ENCODE data around the gene SEMA6C. TPM values are rescaled to one million over a fixed set of nuclear protein-coding genes. Genes with fewer than 3 reads are reported as not detected.
A peak's percentile ranks its signal among the peaks of the same experiment; 100 is the strongest.

SEMA6C gene
- total and polyA plus RNA-seq, 2 of the 13 experiments (the other 11 are each of a cell fraction or from before 2014, with no cell fraction given), result 1.4 to 2.9 TPM

- TF ChIP-seq STAT6 (CRISPR knock-in tag; IDR thresholded peaks at IDR 0.05; ENCODE audit: borderline replicate concordance) (peak; percentile 60; the same call in 1 of the 2 replicates), ZBTB43 (CRISPR knock-in tag; conservative IDR thresholded peaks at IDR 0.05) (0 out of 2 replicates have a peak, but pooled peaks have one; percentile 53), BRCA1 (CRISPR knock-in tag; IDR thresholded peaks at IDR 0.05) (peak; percentile 67; the same call in 1 of the 2 replicates), RARA (CRISPR knock-in tag; IDR thresholded peaks at IDR 0.05) (peak; percentile 58), GZF1 (CRISPR knock-in tag; IDR thresholded peaks at IDR 0.05) (0 out of 2 replicates have a peak, but pooled peaks have one; percentile 44), KDM3A (CRISPR knock-in tag; IDR thresholded peaks at IDR 0.05; ENCODE audit: low read depth) (peak; percentile 60; the same call in 1 of the 2 replicates), ZNF639 (CRISPR knock-in tag; conservative IDR thresholded peaks at IDR 0.05) (peak; percentile 94), ETV6 (CRISPR knock-in tag; conservative IDR thresholded peaks at IDR 0.05) (peak; percentile 36; the same call in 1 of the 2 replicates), HNRNPH1 (optimal IDR thresholded peaks at IDR 0.05; ENCODE audit: low read depth, low read length) (no peak), ZNF432 (CRISPR knock-in tag; IDR thresholded peaks at IDR 0.05; ENCODE audit: borderline replicate concordance) (no peak), ZSCAN21 (CRISPR knock-in tag; IDR thresholded peaks at IDR 0.05; ENCODE audit: borderline replicate concordance) (0 out of 2 replicates have a peak, but pooled peaks have one; percentile 38), ZNF24 (IDR thresholded peaks at IDR 0.05) (no peak), AHR (CRISPR knock-in tag; IDR thresholded peaks at IDR 0.05) (peak; percentile 37; the same call in 1 of the 2 replicates), ZBTB39 (CRISPR knock-in tag; IDR thresholded peaks at IDR 0.05) (no peak), ZNF274 (CRISPR knock-in tag; IDR thresholded peaks at IDR 0.05) (no peak), YEATS2 (CRISPR knock-in tag; IDR thresholded peaks at IDR 0.05; ENCODE audit: borderline replicate concordance) (peak; percentile 95), ZBTB3 (CRISPR knock-in tag; IDR thresholded peaks at IDR 0.05; ENCODE audit: borderline replicate concordance, low read depth) (no peak), SETDB1 (CRISPR knock-in tag; IDR thresholded peaks at IDR 0.05; ENCODE audit: borderline replicate concordance) (no peak), GATAD1 (CRISPR knock-in tag; IDR thresholded peaks at IDR 0.05) (peak; percentile 91), ZBTB7B (CRISPR knock-in tag; IDR thresholded peaks at IDR 0.05) (peak; percentile 95), MXD4 (CRISPR knock-in tag; IDR thresholded peaks at IDR 0.05) (peak; percentile 66; the same call in 1 of the 2 replicates)
Measured at GRCh38 chr1:151189637-151190445, 43.4 kb upstream of the SEMA6C start, which contains the start of gene VPS72 (continued).
